Duodenal mucosa (tissue), 2 donors: ENCODE results near the gene LHPP.

Source experiments
- H3K27ac ChIP-seq: one replicate; pipeline ENCODE4 v1.7.0; 2013; ENCODE audit warnings: low read depth, low read length
- H3K27me3 ChIP-seq, 2 donors: one replicate each; pipeline ENCODE4 v1.7.0; 2013; ENCODE audit warnings: low read length in 2 of 2, control low read depth in 1 of 2; ENCODE audit not compliant: insufficient read depth in 2 of 2, control insufficient read depth in 1 of 2
- H3K36me3 ChIP-seq, 2 donors: one replicate each; pipeline ENCODE4 v1.7.0; 2013; ENCODE audit warnings: low read length in 2 of 2, control low read depth in 1 of 2; ENCODE audit not compliant: insufficient read depth in 2 of 2, control insufficient read depth in 1 of 2
- H3K4me1 ChIP-seq, 2 donors: one replicate each; pipeline ENCODE4 v1.7.0; 2013; ENCODE audit warnings: low read length in 2 of 2, control low read depth in 1 of 2; ENCODE audit not compliant: insufficient read depth in 2 of 2, control insufficient read depth in 1 of 2
- H3K4me3 ChIP-seq, 2 donors: one replicate each; pipeline ENCODE4 v1.7.0; 2013; ENCODE audit warnings: low read length in 2 of 2, low read depth in 1 of 2
- H3K9ac ChIP-seq, 2 donors: one replicate each; pipeline ENCODE4 v1.7.0; 2013; ENCODE audit warnings: low read length in 2 of 2, low read depth in 1 of 2
- H3K9me3 ChIP-seq, 2 donors: one replicate each; pipeline ENCODE4 v1.7.0; 2013; ENCODE audit warnings: low read length in 2 of 2, control low read depth in 1 of 2; ENCODE audit not compliant: control insufficient read depth in 1 of 2

Gene LHPP

GRCh38 chr10:124481717-124482116 is 20.1 kb downstream of the LHPP start:
- no peaks in the 10 kb centered on the region for H3K27me3 ChIP-seq
- H3K4me3 ChIP-seq: no peak overlapping the region
- H3K27ac ChIP-seq: no peak overlapping the region
- no peaks in the 10 kb centered on the region for H3K4me1 ChIP-seq
- H3K9ac ChIP-seq: no peak overlapping the region
- H3K9me3 ChIP-seq: peaks cover 0 to 3% of the 10 kb centered on the region in 2 donors
- peaks cover 0 to 3% of the 10 kb centered on the region in 2 donors for H3K36me3 ChIP-seq

GRCh38 chr10:124482236-124482800 is 20.7 kb downstream of the LHPP start:
- peaks cover 0 to 3% of the 10 kb centered on the region in 2 donors for H3K36me3 ChIP-seq

GRCh38 chr10:124482876-124483275 is 21.3 kb downstream of the LHPP start:
- no peaks in the 10 kb centered on the region for H3K27me3 ChIP-seq
- peaks cover 0 to 3% of the 10 kb centered on the region in 2 donors for H3K36me3 ChIP-seq
- peaks cover 0 to 8% of the 10 kb centered on the region in 2 donors for H3K9me3 ChIP-seq
- no peak overlapping the region for H3K4me3 ChIP-seq
- no peak overlapping the region for H3K9ac ChIP-seq
- H3K4me1 ChIP-seq: no peaks in the 10 kb centered on the region
- no peak overlapping the region for H3K27ac ChIP-seq

More at GRCh38 chr10:124482236-124482800, 20.7 kb downstream of the LHPP start:
- H3K9ac ChIP-seq: no peak overlapping the region
- H3K4me1 ChIP-seq: no peaks in the 10 kb centered on the region
- H3K9me3 ChIP-seq: peaks cover 0 to 8% of the 10 kb centered on the region in 2 donors
- H3K27me3 ChIP-seq: no peaks in the 10 kb centered on the region
- H3K4me3 ChIP-seq: no peak overlapping the region
- no peak overlapping the region for H3K27ac ChIP-seq

- no peaks in the 10 kb centered on the region for H3K27me3 ChIP-seq
- no peaks in the 10 kb centered on the region for H3K4me1 ChIP-seq
- H3K4me3 ChIP-seq: no peak overlapping the region
- H3K36me3 ChIP-seq: peaks cover 0 to 10% of the 10 kb centered on the region in 2 donors
- H3K9ac ChIP-seq: no peak overlapping the region
- H3K27ac ChIP-seq: no peak overlapping the region
- H3K9me3 ChIP-seq: peaks cover 0 to 8% of the 10 kb centered on the region in 2 donors
These were observed 22.4 kb downstream of the LHPP start for GRCh38 chr10:124484031-124484430.

GRCh38 chr10:124484661-124485060 is 23.0 kb downstream of the LHPP start:
- no peak overlapping the region for H3K9ac ChIP-seq
- H3K4me1 ChIP-seq: no peaks in the 10 kb centered on the region
- H3K27ac ChIP-seq: no peak overlapping the region
- H3K4me3 ChIP-seq: no peak overlapping the region
- H3K27me3 ChIP-seq: no peaks in the 10 kb centered on the region
- H3K36me3 ChIP-seq: peaks cover 0 to 10% of the 10 kb centered on the region in 2 donors
- H3K9me3 ChIP-seq: peaks cover 0 to 8% of the 10 kb centered on the region in 2 donors

GRCh38 chr10:124486635-124487034 is 25.0 kb downstream of the LHPP start:
- Histone ChIP-seq H3K27me3 (no peaks in the 10 kb centered on the region), H3K9me3 (peaks cover 0 to 8% of the 10 kb centered on the region in 2 donors), H3K36me3 (peaks cover 0 to 14% of the 10 kb centered on the region in 2 donors), H3K4me1 (no peaks in the 10 kb centered on the region), H3K27ac (no peak overlapping the region), H3K9ac (no peak overlapping the region), H3K4me3 (no peak overlapping the region)

- no peaks in the 10 kb centered on the region for H3K27me3 ChIP-seq
- H3K4me1 ChIP-seq: no peaks in the 10 kb centered on the region
- no peak overlapping the region for H3K4me3 ChIP-seq
- H3K9me3 ChIP-seq: peaks cover 0 to 8% of the 10 kb centered on the region in 2 donors
- H3K27ac ChIP-seq: no peak overlapping the region
- no peak overlapping the region for H3K9ac ChIP-seq
- H3K36me3 ChIP-seq: peaks cover 0 to 14% of the 10 kb centered on the region in 2 donors
These were observed 29.5 kb downstream of the LHPP start for GRCh38 chr10:124491105-124491504.

GRCh38 chr10:124492266-124492665 is 30.6 kb downstream of the LHPP start:
- Histone ChIP-seq H3K4me3 (no peak overlapping the region), H3K27me3 (no peaks in the 10 kb centered on the region), H3K4me1 (no peaks in the 10 kb centered on the region), H3K9me3 (no peaks in the 10 kb centered on the region), H3K36me3 (peaks cover 0 to 11% of the 10 kb centered on the region in 2 donors), H3K27ac (no peak overlapping the region), H3K9ac (no peak overlapping the region)

- Histone ChIP-seq H3K36me3 (peaks cover 4 to 9% of the 10 kb centered on the region in 2 donors), H3K27ac (no peak overlapping the region), H3K9ac (no peak overlapping the region), H3K27me3 (no peaks in the 10 kb centered on the region), H3K4me1 (no peaks in the 10 kb centered on the region), H3K4me3 (no peak overlapping the region), H3K9me3 (no peaks in the 10 kb centered on the region)
These were observed 31.7 kb downstream of the LHPP start for GRCh38 chr10:124493214-124493882.

- H3K9ac ChIP-seq: no peak overlapping the region
- no peak overlapping the region for H3K4me3 ChIP-seq
- no peak overlapping the region for H3K27ac ChIP-seq
- no peaks in the 10 kb centered on the region for H3K9me3 ChIP-seq
- H3K4me1 ChIP-seq: no peaks in the 10 kb centered on the region
- H3K36me3 ChIP-seq: peaks cover 4% of the 10 kb centered on the region in 2 donors
- H3K27me3 ChIP-seq: no peaks in the 10 kb centered on the region
These were observed 32.6 kb downstream of the LHPP start for GRCh38 chr10:124494046-124494807.
